A549 (cell line): ENCODE data around the gene TENT5C.

ENCODE experiments used
- MAFK ChIP-seq: fragments of 450-650 bp; IDR thresholded peaks from 2 replicates; pipeline ENCODE4 v1.6.1; 2014; ENCODE audit not compliant: partially characterized antibody
- MAX ChIP-seq: IDR thresholded peaks from 2 replicates; pipeline ENCODE4 v1.6.1; 2012
- MAZ ChIP-seq: fragments of 150-350 bp; IDR thresholded peaks from 2 replicates; pipeline ENCODE4 v1.6.1; 2014; ENCODE audit warnings: antibody characterized with exemption, low read depth, low read length, borderline replicate concordance
- MYC ChIP-seq: IDR thresholded peaks from 2 replicates; pipeline ENCODE4 v1.6.1; 2012; ENCODE audit warnings: mild to moderate bottlenecking, inconsistent platforms, low read length, improper control_type of control experiment, borderline replicate concordance
- NR3C1 ChIP-seq: fragments of >200 bp; sonication (Bioruptor Twin); formaldehyde crosslinking; IDR thresholded peaks from 3 replicates; pipeline ENCODE4 v1.6.1; 2017
- PBX3 ChIP-seq: IDR thresholded peaks from 2 replicates; pipeline ENCODE4 v1.6.1; 2012
- POLR2A ChIP-seq: IDR thresholded peaks from 2 replicates; pipeline ENCODE4 v1.6.1; 2012; ENCODE audit warnings: mild to moderate bottlenecking, low read length
- RAD21 ChIP-seq, 2 experiments: fragments of >200 bp in 1 of 2; sonication (Bioruptor Twin) in 1 of 2; formaldehyde crosslinking in 1 of 2; IDR thresholded peaks in 1 of 2; conservative IDR thresholded peaks in 1 of 2; 2 replicates in 1 of 2; 3 replicates in 1 of 2; pipeline ENCODE4 v1.6.1; 2012 to 2018; ENCODE audit warnings: inconsistent platforms in 1 of 2
- RNF2 ChIP-seq: fragments of 200-600 bp; sonication (generic); IDR thresholded peaks from 2 replicates; pipeline ENCODE4 v1.6.1; 2016; ENCODE audit warnings: low read depth, mild to moderate bottlenecking, antibody characterized with exemption, moderate library complexity, borderline replicate concordance
- ZC3H11A ChIP-seq: fragments of 450-650 bp; IDR thresholded peaks from 2 replicates; pipeline ENCODE4 v1.6.1; 2014; ENCODE audit warnings: antibody characterized with exemption, mild to moderate bottlenecking
- ZNF302 ChIP-seq: fragments of 250-450 bp; sonication (Bioruptor Pico); IDR thresholded peaks from 2 replicates; pipeline ENCODE4 v1.9.0; 2021; ENCODE audit warnings: inconsistent platforms, mild to moderate bottlenecking, moderate library complexity
- TF ChIP-seq, protein P1 (sequence below): fragments of >200 bp; sonication (Bioruptor Twin); formaldehyde crosslinking; IDR thresholded peaks from 3 replicates; pipeline ENCODE4 v1.5.1; 2016

DNA sequence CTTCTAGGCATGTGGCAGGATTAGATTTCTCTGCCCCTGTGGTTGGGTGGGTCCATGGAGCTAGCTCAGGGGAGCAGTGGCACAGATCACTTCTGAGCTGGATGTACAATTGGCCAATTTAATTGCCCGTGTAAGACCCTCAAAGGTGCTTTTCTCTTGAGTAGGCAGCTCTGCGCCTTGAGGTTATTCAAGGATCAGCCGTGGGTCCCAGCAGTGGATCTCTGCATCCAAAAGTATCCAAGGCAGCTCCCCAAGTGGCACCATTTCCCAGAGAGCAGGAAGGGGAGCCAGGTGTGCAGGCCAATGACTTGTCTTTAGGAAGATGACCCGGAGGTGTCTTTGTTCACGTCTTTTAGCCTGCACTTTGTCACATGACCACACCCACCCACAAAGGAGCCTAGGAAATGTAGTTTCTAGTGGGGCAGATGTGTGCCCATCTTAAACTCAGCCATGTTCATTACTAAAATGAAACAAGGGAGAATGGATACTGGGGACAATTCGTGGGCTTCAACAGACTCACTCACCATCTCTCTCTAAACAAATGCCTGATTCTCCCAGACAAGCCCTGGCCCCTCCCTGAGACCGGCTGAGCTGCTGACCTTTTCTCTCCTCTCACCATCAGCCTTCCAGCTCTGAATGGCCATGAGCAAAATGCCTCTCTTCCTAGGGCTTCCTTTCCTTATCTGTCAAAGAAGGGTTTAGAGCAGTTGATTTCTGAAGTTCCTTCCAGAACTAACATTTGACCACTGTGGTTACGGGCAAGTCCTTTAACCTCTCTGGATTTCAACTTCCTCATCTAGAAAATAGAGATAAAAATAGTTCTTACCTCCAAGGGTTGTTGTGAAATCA is 41.4 kb upstream of the TENT5C start:
- TF ChIP-seq, protein P1, sequence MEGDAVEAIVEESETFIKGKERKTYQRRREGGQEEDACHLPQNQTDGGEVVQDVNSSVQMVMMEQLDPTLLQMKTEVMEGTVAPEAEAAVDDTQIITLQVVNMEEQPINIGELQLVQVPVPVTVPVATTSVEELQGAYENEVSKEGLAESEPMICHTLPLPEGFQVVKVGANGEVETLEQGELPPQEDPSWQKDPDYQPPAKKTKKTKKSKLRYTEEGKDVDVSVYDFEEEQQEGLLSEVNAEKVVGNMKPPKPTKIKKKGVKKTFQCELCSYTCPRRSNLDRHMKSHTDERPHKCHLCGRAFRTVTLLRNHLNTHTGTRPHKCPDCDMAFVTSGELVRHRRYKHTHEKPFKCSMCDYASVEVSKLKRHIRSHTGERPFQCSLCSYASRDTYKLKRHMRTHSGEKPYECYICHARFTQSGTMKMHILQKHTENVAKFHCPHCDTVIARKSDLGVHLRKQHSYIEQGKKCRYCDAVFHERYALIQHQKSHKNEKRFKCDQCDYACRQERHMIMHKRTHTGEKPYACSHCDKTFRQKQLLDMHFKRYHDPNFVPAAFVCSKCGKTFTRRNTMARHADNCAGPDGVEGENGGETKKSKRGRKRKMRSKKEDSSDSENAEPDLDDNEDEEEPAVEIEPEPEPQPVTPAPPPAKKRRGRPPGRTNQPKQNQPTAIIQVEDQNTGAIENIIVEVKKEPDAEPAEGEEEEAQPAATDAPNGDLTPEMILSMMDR: no peak
- TF ChIP-seq POLR2A (no peak), MAZ (no peak), MAX (no peak), PBX3 (no peak), NR3C1 (no peak), RNF2 (no peak), RAD21 (conservative IDR thresholded peaks at IDR 0.05 in 1 of 2, IDR thresholded peaks at IDR 0.05 in 1 of 2) (no peak), ZC3H11A (no peak), MAFK (no peak), MYC (no peak), ZNF302 (CRISPR knock-in tag) (no peak)
